MCF 10A (cell line): ENCODE measurements around the gene IL3. TPM values are rescaled to one million over a fixed set of nuclear protein-coding genes. Genes with fewer than 3 reads are reported as not detected.

Experiments used
- BruUV-seq: library from RNA; stranded (reverse); fragments of 400-500 nt; replicated peaks from 2 replicates; lab custom pipeline; 2021; lab: Mats Ljungman, UMichigan
- CTCF ChIA-PET: fragments of 300-600 bp; sonication (Branson Sonifier 250); formaldehyde crosslinking; extraction: SDS; loops from one replicate; lab custom pipeline; 2021; ENCODE audit warnings: antibody characterized with exemption, inconsistent platforms; lab: Yijun Ruan, JAX
- POLR2A ChIA-PET: fragments of 300-600, 350-650 bp; sonication (Branson Sonifier 250); formaldehyde crosslinking; extraction: SDS; loops from one replicate; lab custom pipeline; 2020; ENCODE audit warnings: antibody characterized with exemption, inconsistent platforms; lab: Yijun Ruan, JAX
- DNase-seq: peaks from one replicate; pipeline ENCODE4 v3.0.0-alpha.2; 2018; ENCODE audit not compliant: unreplicated experiment
- H3K27ac Mint-ChIP-seq: one replicate; pipeline ENCODE4 v1.8.0; 2022; ENCODE audit warnings: mild to moderate bottlenecking, low read depth, mixed read lengths; ENCODE audit not compliant: unreplicated experiment
- H3K27me3 Mint-ChIP-seq: one replicate; pipeline ENCODE4 v1.8.0; 2022; ENCODE audit warnings: mixed read lengths; ENCODE audit not compliant: insufficient read depth, unreplicated experiment
- H3K36me3 Mint-ChIP-seq: one replicate; pipeline ENCODE4 v1.8.0; 2022; ENCODE audit warnings: mild to moderate bottlenecking, moderate library complexity, mixed read lengths; ENCODE audit not compliant: insufficient read depth, unreplicated experiment
- H3K4me1 Mint-ChIP-seq: one replicate; pipeline ENCODE4 v1.8.0; 2022; ENCODE audit warnings: mixed read lengths; ENCODE audit not compliant: insufficient read depth, unreplicated experiment
- H3K4me3 Mint-ChIP-seq: one replicate; pipeline ENCODE4 v1.8.0; 2022; ENCODE audit warnings: mild to moderate bottlenecking, moderate library complexity, mixed read lengths; ENCODE audit not compliant: unreplicated experiment
- H3K9me3 Mint-ChIP-seq: one replicate; pipeline ENCODE4 v1.8.0; 2022; ENCODE audit warnings: mixed read lengths; ENCODE audit not compliant: unreplicated experiment
- CTCF ChIP-seq: fragments of 200-600 bp; IDR thresholded peaks from one replicate; pipeline ENCODE4 v1.8.0; 2022; ENCODE audit warnings: antibody characterized with exemption, mild to moderate bottlenecking; ENCODE audit not compliant: unreplicated experiment
- intact Hi-C: fragments of 100-400 bp; cut with micrococcal nuclease; formaldehyde crosslinking; loops from 2 replicates; pipeline ENCODE4 v1.14.1; 2022
- total RNA-seq: library from RNA; stranded (reverse); gene quantifications from 2 replicates; pipeline ENCODE4 v1.2.3, GENCODE V29; 2022

The IL3 gene
- total RNA-seq, 1 experiment from 2014 or later, result not detected

GRCh38 chr5:132094393-132095076 lies 34.1 kb downstream of the IL3 start:
- CTCF ChIA-PET, result interaction anchor here (1.0 to 4.0 kb wide), 6 partner anchors 22 to 324 kb away, joined by 3 to 32 read pairs (median 4); no protein-coding TSS in a partner anchor
- DNase-seq, result peak; percentile 90
- BruUV-seq, result no TSS peak
- intact Hi-C loops, result loop anchor here (2.0 kb wide), 2 partner anchors 22 to 30 kb away; partner anchors contain the start of gene CSF2
- POLR2A ChIA-PET, result interaction anchor here (0.6 to 1.3 kb wide), 7 partner anchors 9 to 581 kb away, joined by 3 to 5 read pairs (median 3); no protein-coding TSS in a partner anchor
- Mint-ChIP-seq H3K27ac (peak overlapping the region; percentile 6), H3K4me3 (no peak overlapping the region), H3K4me1 (peaks cover 39% of the 10 kb centered on the region), H3K27me3 (no peaks in the 10 kb centered on the region), H3K36me3 (no peaks in the 10 kb centered on the region), H3K9me3 (no peaks in the 10 kb centered on the region)
- no peak for TF ChIP-seq CTCF

GRCh38 chr5:132095077-132095410 lies 34.6 kb downstream of the IL3 start:
- CTCF ChIA-PET, result interaction anchor here (1.0 to 4.0 kb wide), 6 partner anchors 23 to 324 kb away, joined by 3 to 32 read pairs (median 4); no protein-coding TSS in a partner anchor
- TF ChIP-seq CTCF, result no peak
- no peak overlapping the region for H3K4me3 Mint-ChIP-seq
- peak overlapping the region; percentile 6 for H3K27ac Mint-ChIP-seq
- POLR2A ChIA-PET, result interaction anchor here (0.6 to 1.3 kb wide), 5 partner anchors 8 to 580 kb away, joined by 3 to 5 read pairs (median 3); no protein-coding TSS in a partner anchor
- no peaks in the 10 kb centered on the region for H3K27me3 Mint-ChIP-seq
- no peak for DNase-seq
- H3K9me3 Mint-ChIP-seq, result no peaks in the 10 kb centered on the region
- H3K4me1 Mint-ChIP-seq, result peaks cover 34% of the 10 kb centered on the region
- BruUV-seq, result no TSS peak
- H3K36me3 Mint-ChIP-seq, result no peaks in the 10 kb centered on the region
- intact Hi-C loops, result loop anchor here (2.0 kb wide), 2 partner anchors 22 to 30 kb away; partner anchors contain the start of gene CSF2

- Mint-ChIP-seq H3K27ac (peak overlapping the region; percentile 6), H3K9me3 (no peaks in the 10 kb centered on the region), H3K27me3 (no peaks in the 10 kb centered on the region), H3K4me3 (no peak overlapping the region), H3K4me1 (peaks cover 30% of the 10 kb centered on the region), H3K36me3 (no peaks in the 10 kb centered on the region)
- ChIA-PET CTCF (interaction anchor here (1.0 to 4.0 kb wide), 4 partner anchors 18 to 85 kb away, joined by 3 to 32 read pairs (median 4); no protein-coding TSS in a partner anchor), POLR2A (interaction anchor here (0.6 to 0.9 kb wide), 4 partner anchors 23 to 580 kb away, joined by 3 to 4 read pairs (median 3); no protein-coding TSS in a partner anchor)
- intact Hi-C loops, result loop anchor here (2.0 kb wide), 2 partner anchors 23 to 31 kb away; partner anchors contain the start of gene CSF2
- DNase-seq, result no peak
- no TSS peak for BruUV-seq
- TF ChIP-seq CTCF, result no peak
Observed at GRCh38 chr5:132095424-132095972, 35.0 kb downstream of the IL3 start.

GRCh38 chr5:132096904-132097303 lies 36.4 kb downstream of the IL3 start:
- no peak for TF ChIP-seq CTCF
- intact Hi-C loops, result no loop called here
- ChIA-PET CTCF (interaction anchor here (1.1 to 2.2 kb wide), 3 partner anchors 19 to 34 kb away, joined by 3 to 8 read pairs (median 3); no protein-coding TSS in a partner anchor), POLR2A (interaction anchor here (0.7 kb wide), 1 partner anchor 282 kb away, joined by 3 read pairs; no protein-coding TSS in a partner anchor)
- peaks cover 23% of the 10 kb centered on the region for H3K4me1 Mint-ChIP-seq
- BruUV-seq, result no TSS peak
- no peaks in the 10 kb centered on the region for H3K27me3 Mint-ChIP-seq
- H3K27ac Mint-ChIP-seq, result no peak overlapping the region
- no peak overlapping the region for H3K4me3 Mint-ChIP-seq
- H3K36me3 Mint-ChIP-seq, result no peaks in the 10 kb centered on the region
- DNase-seq, result no peak
- H3K9me3 Mint-ChIP-seq, result no peaks in the 10 kb centered on the region
